ENCODE data around the gene CPXM2.

GRCh38 chr10:123854003-123854402 is 37.6 kb downstream of the CPXM2 start:
- TF ChIP-seq LEF1 (IDR thresholded peaks at IDR 0.05; ENCODE audit: borderline replicate concordance), result no peak
- no peak for TF ChIP-seq HDGF (IDR thresholded peaks at IDR 0.05; ENCODE audit: borderline replicate concordance)
- no peak for TF ChIP-seq BHLHE40 (IDR thresholded peaks at IDR 0.05; ENCODE audit: borderline replicate concordance)
- TF ChIP-seq SUZ12 (IDR thresholded peaks at IDR 0.05), result no peak
- no peak for TF ChIP-seq PKNOX1 (IDR thresholded peaks at IDR 0.05)
- TF ChIP-seq ARNT (IDR thresholded peaks at IDR 0.05), result no peak
- no peak for TF ChIP-seq SP1 (IDR thresholded peaks at IDR 0.05)
- no peak for TF ChIP-seq ZNF384 (IDR thresholded peaks at IDR 0.05)
- TF ChIP-seq NFRKB (IDR thresholded peaks at IDR 0.05), result no peak
- TF ChIP-seq FOXK2 (IDR thresholded peaks at IDR 0.05), result no peak
- TF ChIP-seq FOXM1 (IDR thresholded peaks at IDR 0.05; ENCODE audit: borderline replicate concordance), result no peak
- TF ChIP-seq L3MBTL2 (conservative IDR thresholded peaks at IDR 0.05), result no peak
